Uterus (tissue), 4 donors: ENCODE results near the gene MREG. TPM values are rescaled to one million over a fixed set of nuclear protein-coding genes. Genes with fewer than 3 reads are reported as not detected.
A peak's percentile ranks its signal among the peaks of the same experiment; 100 is the strongest.

ENCODE experiments used
- DNase-seq, 2 donors: peaks; one replicate each; pipeline ENCODE4 v3.0.0-alpha.2; 2019 to 2020
- H3K27ac ChIP-seq, 2 donors: fragments of 200-600 bp; sonication (generic); 1 replicate in 1 of 2; 2 replicates in 1 of 2; pipeline ENCODE4 v1.5.1; 2016 to 2018
- H3K27me3 ChIP-seq, 2 donors: fragments of 200-600 bp; sonication (generic); one replicate each; pipeline ENCODE4 v1.5.1; 2018 to 2019; ENCODE audit warnings: control low read depth in 1 of 2
- H3K36me3 ChIP-seq, 2 donors: fragments of 200-600 bp; sonication (generic); one replicate each; pipeline ENCODE4 v1.5.1; 2019; ENCODE audit warnings: control low read depth in 1 of 2
- H3K4me1 ChIP-seq, 2 donors: fragments of 200-600 bp; sonication (generic); one replicate each; pipeline ENCODE4 v1.5.1; 2018 to 2019; ENCODE audit warnings: control low read depth in 1 of 2
- H3K4me3 ChIP-seq, 2 donors: fragments of 200-600 bp; sonication (generic); 1 replicate in 1 of 2; 2 replicates in 1 of 2; pipeline ENCODE4 v1.5.1; 2018 to 2019; ENCODE audit warnings: mild to moderate bottlenecking in 1 of 2
- H3K9me3 ChIP-seq, 2 donors: fragments of 200-600 bp; sonication (generic); one replicate each; pipeline ENCODE4 v1.5.1; 2019; ENCODE audit warnings: control low read depth in 1 of 2
- POLR2A ChIP-seq, 2 donors: fragments of 450-650 bp; IDR thresholded peaks; one replicate each; pipeline ENCODE4 v1.6.1; 2016; ENCODE audit warnings: antibody characterized with exemption in 2 of 2, mild to moderate bottlenecking in 1 of 2, moderate library complexity in 1 of 2
- intact Hi-C: fragments of 100-400 bp; cut with DNase I; formaldehyde crosslinking; loops from one replicate; pipeline ENCODE4 v1.15.1; 2023; ENCODE audit warnings: low total_unique reads
- total RNA-seq, 4 donors: library from RNA; depleted of rRNA in 3 of 4; stranded (reverse); fragments of >200 nt in 3 of 4; gene quantifications; one replicate each; pipeline versions ENCODE4 v1.1.0 to v1.2.4, GENCODE V29; 2014 to 2023
- TF ChIP-seq, protein P1 (sequence below), 4 experiments: fragments of 200-600 bp in 2 of 4; fragments of 450-650 bp in 2 of 4; sonication (generic) in 2 of 4; IDR thresholded peaks; one replicate each; pipeline ENCODE4 v1.5.1; 2016 to 2019; ENCODE audit warnings: antibody characterized with exemption in 4 of 4, mild to moderate bottlenecking in 2 of 4, moderate library complexity in 1 of 4
- donor health status: DM: yes; HTN: yes; CAD: no.

Gene MREG, protein sequence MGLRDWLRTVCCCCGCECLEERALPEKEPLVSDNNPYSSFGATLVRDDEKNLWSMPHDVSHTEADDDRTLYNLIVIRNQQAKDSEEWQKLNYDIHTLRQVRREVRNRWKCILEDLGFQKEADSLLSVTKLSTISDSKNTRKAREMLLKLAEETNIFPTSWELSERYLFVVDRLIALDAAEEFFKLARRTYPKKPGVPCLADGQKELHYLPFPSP
- 1 to 10 TPM in 3 of 4 donors, under 1 TPM in 1; 0.59 to 8.5 (median 3.9) TPM for total RNA-seq

DNA sequence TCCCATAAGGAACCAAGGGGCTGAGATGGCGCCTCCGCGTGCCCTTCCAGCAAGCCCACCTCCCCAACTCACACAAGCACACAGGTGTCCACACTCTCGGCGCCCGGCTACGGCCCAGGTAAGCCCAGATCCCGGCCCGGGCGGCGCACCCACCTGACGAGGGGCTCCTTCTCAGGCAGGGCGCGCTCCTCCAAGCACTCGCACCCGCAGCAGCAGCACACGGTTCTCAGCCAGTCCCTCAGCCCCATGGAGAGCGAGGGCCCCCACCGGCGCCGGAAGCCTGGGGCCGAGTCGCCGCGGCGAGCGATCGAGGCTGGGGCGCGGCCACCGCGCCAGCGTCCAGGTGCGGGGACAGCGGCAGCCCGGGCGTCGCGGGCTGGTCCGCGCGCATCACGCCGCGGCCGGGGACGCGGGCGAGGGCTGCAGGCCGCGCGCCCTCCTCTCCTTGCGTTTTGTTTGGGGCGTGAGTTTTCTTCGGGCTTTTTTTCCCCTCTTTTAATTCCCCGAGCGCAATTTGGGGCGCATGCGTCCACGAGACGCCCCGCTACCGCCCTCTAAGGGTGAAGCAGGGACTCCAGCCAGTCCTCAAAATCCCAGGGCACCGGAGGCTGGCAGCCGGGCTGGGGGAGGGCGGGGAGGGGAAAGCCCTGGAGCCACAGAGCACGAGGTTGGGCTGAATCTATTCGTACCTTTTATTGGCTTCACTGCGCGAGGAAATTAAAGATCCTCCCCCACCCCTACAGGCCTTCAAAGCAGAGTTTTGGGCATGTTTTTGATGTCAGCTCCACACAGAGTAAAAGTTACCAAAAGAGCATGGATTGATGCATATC lies at the start of gene MREG:
TSS of gene MREG (minus strand) at position 472 of the 830 bp plus-strand sequence. CDS start at position 248, 224 bp downstream.
- Histone ChIP-seq H3K27me3 (no peaks in the 10 kb centered on the region), H3K27ac (peak within 1 kb of the TSS; percentile 38 to 54), H3K4me3 (peak within 1 kb of the TSS; percentile 45 to 54), H3K36me3 (no peaks in the 10 kb centered on the region), H3K4me1 (no peaks in the 10 kb centered on the region), H3K9me3 (no peaks in the 10 kb centered on the region)
- no peak for TF ChIP-seq POLR2A (IDR thresholded peaks at IDR 0.05)
- TF ChIP-seq, protein P1, sequence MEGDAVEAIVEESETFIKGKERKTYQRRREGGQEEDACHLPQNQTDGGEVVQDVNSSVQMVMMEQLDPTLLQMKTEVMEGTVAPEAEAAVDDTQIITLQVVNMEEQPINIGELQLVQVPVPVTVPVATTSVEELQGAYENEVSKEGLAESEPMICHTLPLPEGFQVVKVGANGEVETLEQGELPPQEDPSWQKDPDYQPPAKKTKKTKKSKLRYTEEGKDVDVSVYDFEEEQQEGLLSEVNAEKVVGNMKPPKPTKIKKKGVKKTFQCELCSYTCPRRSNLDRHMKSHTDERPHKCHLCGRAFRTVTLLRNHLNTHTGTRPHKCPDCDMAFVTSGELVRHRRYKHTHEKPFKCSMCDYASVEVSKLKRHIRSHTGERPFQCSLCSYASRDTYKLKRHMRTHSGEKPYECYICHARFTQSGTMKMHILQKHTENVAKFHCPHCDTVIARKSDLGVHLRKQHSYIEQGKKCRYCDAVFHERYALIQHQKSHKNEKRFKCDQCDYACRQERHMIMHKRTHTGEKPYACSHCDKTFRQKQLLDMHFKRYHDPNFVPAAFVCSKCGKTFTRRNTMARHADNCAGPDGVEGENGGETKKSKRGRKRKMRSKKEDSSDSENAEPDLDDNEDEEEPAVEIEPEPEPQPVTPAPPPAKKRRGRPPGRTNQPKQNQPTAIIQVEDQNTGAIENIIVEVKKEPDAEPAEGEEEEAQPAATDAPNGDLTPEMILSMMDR (IDR thresholded peaks at IDR 0.05): peak; percentile 48 to 77 (median 50)
- intact Hi-C loops: no loop called here
- peak; percentile 46 to 72 for DNase-seq

DNA sequence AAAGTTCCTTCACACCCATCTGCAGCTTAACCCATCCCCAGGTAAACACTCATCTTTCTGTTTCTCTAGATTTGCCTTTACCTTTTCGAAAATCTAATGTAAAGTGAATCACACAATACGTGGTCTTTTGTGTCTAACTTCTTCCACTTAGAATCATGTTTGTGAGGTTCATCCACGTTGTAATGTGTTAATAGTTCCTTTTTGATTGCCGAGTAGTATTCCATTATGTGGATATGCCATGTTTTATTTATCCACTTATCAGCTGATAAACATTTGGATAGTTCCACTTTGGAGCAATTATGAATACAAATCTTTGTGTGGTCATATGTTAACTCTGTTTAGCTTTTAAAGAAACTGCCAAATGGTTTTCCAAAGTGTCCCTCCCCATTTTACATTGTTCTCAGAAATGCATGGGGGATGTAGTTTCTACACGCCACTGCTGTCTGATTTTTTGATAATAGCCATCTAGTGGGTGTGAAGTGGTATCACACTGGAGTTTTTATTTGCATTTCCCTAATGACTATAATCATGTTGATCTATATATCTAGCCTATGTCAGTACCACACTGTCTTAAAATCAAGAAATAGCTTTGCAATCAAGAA lies 46.0 kb upstream of the MREG start:
- no peaks in the 10 kb centered on the region for H3K9me3 ChIP-seq
- H3K36me3 ChIP-seq: no peaks in the 10 kb centered on the region
- H3K27ac ChIP-seq: no peak overlapping the region
- no peaks in the 10 kb centered on the region for H3K4me1 ChIP-seq
- no peak for TF ChIP-seq POLR2A (IDR thresholded peaks at IDR 0.05)
- TF ChIP-seq, protein P1 (IDR thresholded peaks at IDR 0.05): no peak
- DNase-seq: no peak
- intact Hi-C loops: no loop called here
- H3K4me3 ChIP-seq: no peak overlapping the region
- no peaks in the 10 kb centered on the region for H3K27me3 ChIP-seq

DNA sequence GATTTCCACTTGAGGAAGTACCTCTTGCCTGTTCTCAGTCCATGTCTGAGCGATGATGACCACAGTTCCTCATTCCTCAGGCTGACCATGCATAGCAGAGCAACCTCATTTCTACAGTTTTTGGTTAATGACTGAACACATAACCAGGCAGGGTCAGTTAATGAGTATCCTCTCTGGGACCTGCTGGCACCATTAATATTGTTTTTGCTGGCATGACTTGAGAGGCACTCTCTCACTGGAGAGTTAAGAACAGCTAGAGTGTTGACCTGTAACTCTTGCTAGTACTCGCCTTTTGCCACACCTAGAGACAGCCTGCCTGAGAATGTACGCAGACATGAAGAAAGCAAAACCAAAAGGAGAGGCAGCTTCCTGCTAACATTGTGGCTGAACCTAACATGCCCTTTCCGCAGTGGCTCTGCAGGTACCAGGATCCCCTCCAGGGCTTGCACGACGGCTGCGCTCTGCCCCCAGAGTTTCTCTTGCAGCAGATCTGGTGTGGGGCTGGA lies 44.4 kb upstream of the MREG start:
- intact Hi-C loops: no loop called here
- no peaks in the 10 kb centered on the region for H3K4me1 ChIP-seq
- H3K27me3 ChIP-seq: no peaks in the 10 kb centered on the region
- DNase-seq: no peak
- no peak for TF ChIP-seq POLR2A (IDR thresholded peaks at IDR 0.05)
- TF ChIP-seq, protein P1 (IDR thresholded peaks at IDR 0.05): no peak
- no peaks in the 10 kb centered on the region for H3K36me3 ChIP-seq
- no peak overlapping the region for H3K27ac ChIP-seq
- H3K9me3 ChIP-seq: no peaks in the 10 kb centered on the region
- H3K4me3 ChIP-seq: no peak overlapping the region

DNA sequence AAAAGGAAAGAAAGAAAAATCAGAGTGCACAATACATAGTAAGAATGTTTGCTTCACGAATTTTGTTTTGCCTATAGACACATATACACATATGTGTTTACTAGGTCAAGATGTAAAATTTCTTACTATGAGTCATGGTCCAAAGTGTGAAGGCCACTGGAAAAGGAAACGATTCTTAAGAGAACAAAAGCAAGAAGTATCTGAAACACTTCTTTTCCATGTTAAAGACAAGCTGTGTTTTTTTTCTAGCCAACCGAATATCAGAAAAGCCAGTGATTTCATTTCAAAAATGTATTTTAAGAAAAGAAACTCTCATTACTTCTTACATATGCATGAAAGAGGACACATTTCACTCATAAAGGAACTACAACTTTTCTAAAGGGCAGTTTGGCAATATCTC lies 43.4 kb upstream of the MREG start:
- intact Hi-C loops: no loop called here
- Histone ChIP-seq H3K27me3 (no peaks in the 10 kb centered on the region), H3K9me3 (no peaks in the 10 kb centered on the region), H3K4me3 (no peak overlapping the region), H3K4me1 (no peaks in the 10 kb centered on the region), H3K36me3 (no peaks in the 10 kb centered on the region), H3K27ac (no peak overlapping the region)
- no peak for TF ChIP-seq POLR2A (IDR thresholded peaks at IDR 0.05)
- TF ChIP-seq, protein P1 (IDR thresholded peaks at IDR 0.05): no peak
- DNase-seq: no peak
